ENCODE data around the gene FBXL16.

FBXL16 gene

DNA sequence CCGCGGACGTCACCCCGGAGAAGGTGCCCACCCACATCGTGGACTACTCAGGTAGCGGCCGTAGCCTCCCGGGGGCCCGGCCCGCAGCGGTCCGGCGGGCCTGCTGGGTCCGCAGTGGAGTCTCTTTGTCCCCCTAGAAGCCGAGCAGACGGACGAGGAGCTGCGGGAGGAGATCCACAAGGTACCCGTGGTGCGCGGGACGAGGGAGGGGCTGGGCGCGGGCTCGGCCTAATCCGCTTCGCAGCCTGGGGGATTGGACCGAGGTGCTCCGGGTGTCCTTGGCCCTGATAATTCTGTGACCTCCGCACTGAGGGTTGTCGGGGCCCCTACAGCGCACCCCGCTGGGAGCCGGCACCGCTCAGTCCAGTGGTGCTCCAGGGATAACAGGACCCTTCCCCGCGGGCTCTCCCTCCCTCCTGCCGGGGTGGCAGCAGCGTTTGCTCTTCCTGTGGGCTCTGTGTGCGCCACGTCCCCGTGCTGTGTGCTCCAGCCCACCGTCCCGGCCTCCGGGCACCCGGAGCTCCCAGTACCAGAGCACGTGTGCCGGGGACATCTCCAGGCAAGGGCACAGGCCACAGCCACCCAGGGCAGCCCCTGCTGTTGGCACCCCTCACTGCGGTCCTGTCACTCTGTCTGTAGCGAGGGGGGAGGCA is 37.0 kb downstream of the FBXL16 start:
- H3K27ac ChIP-seq: peak overlapping the region; percentile 86
- TF ChIP-seq, protein P1, sequence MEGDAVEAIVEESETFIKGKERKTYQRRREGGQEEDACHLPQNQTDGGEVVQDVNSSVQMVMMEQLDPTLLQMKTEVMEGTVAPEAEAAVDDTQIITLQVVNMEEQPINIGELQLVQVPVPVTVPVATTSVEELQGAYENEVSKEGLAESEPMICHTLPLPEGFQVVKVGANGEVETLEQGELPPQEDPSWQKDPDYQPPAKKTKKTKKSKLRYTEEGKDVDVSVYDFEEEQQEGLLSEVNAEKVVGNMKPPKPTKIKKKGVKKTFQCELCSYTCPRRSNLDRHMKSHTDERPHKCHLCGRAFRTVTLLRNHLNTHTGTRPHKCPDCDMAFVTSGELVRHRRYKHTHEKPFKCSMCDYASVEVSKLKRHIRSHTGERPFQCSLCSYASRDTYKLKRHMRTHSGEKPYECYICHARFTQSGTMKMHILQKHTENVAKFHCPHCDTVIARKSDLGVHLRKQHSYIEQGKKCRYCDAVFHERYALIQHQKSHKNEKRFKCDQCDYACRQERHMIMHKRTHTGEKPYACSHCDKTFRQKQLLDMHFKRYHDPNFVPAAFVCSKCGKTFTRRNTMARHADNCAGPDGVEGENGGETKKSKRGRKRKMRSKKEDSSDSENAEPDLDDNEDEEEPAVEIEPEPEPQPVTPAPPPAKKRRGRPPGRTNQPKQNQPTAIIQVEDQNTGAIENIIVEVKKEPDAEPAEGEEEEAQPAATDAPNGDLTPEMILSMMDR (conservative IDR thresholded peaks at IDR 0.05): no peak

DNA sequence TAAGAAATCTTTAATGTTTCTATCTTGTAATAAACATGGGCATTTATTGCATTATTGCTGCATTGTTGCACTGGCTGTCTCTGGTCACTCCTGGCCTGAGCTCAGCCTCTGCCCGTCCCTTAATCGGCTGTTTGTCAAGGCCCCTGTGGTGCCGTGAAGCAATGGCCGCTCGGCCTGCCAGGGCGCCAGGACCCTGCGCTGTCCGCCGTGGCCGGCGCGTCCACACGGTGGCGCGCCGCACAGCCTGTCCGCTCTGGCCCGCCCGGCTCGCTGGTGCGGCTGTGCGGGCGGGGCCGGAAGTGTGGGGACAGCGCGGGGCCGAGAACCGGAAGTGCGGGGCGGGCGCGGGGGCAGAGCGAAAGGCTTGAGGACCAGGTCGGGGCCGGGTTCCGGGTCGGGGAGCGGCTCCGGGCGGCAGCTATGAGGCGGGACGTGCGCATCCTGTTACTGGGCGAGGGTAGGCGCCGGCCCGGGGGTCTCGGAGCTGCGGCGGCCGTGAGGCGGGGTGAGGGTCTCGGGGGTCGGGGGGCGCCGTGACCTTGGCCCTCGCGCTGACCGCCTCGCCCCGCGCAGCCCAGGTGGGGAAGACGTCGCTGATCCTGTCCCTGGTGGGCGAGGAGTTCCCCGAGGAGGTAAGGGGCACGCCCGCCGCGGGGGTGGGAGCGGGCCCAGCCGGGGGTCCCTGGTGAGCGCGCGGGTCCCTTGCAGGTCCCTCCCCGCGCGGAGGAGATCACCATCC is 37.7 kb downstream of the FBXL16 start, which contains the start of gene RHOT2:
RHOT2 (plus strand) TSS at position 353 of the 739 bp plus-strand sequence; CDS start at position 421, 68 bp downstream.
- TF ChIP-seq, protein P1 (conservative IDR thresholded peaks at IDR 0.05): peak; percentile 92
- H3K27ac ChIP-seq: peak within 1 kb of the TSS; percentile 86

DNA sequence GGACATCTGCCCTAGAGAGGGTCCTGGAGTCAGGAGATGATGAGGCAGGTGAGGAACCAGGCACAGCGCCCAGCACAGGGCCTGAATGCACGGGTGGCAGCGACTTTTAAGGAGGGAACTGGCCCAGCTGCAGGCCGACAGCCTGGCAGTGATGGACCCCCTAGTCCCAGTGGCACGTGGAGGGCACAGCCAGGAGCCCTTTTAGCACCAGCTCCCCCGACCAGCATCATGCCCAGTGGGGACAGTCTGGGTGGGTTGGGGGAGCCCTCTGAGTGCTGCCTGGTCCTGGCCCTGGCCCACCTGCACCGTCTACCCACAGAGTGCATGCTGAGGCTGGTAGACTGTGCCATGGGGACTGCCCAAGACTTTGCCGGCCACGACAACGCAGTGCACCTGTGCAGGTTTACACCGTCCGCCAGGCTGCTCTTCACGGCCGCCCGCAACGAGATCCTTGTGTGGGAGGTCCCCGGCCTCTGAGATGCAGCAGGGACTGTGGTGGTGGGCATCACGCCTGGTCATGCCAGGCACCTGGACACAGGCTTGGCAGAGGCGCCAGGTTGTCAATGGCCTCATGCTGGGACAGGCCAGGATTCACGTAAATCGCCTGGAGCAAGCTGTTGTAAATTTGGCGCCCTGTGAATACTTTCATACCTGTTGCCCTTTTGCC is 38.4 kb downstream of the FBXL16 start:
- peak overlapping the region; percentile 86 for H3K27ac ChIP-seq
- TF ChIP-seq, protein P1 (conservative IDR thresholded peaks at IDR 0.05): no peak

DNA sequence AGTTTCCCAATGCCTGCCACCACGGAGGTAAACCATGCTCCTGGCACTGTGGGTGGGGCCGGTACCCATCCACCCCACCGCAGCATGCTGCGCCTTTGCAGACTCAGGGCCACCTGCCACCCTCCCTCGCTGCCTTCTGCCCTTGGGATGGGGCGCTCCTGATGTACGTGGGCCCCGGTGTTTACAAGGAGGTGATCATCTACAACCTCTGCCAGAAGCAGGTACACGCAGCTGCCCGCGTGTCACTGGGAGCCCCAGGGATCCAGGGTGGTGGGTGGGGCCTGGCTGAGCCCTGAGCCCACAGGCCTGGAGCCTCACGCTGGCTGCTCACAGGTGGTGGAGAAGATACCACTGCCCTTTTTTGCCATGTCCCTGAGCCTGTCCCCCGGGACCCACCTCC is 39.0 kb downstream of the FBXL16 start:
- peak overlapping the region; percentile 86 for H3K27ac ChIP-seq
- TF ChIP-seq, protein P1 (conservative IDR thresholded peaks at IDR 0.05): no peak

DNA sequence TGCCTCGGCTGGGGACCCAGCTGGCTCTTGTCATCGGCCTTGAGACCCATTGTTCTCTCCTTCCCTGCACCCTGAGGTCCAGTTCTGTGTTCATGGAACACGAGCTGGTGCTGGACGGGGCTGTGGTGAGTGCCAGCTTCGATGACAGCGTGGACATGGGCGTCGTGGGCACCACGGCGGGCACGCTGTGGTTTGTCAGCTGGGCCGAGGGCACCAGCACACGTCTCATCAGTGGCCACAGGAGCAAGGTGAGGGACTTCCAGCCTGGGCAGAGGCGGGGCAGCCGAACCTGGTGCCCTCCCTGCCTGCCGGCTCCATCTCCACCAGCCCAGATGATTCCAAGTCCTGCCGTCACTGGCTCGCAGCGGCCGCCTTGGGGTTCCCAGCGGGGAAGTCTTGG is 43.0 kb downstream of the FBXL16 start:
- H3K27ac ChIP-seq: no peak overlapping the region
- TF ChIP-seq, protein P1 (conservative IDR thresholded peaks at IDR 0.05): no peak

DNA sequence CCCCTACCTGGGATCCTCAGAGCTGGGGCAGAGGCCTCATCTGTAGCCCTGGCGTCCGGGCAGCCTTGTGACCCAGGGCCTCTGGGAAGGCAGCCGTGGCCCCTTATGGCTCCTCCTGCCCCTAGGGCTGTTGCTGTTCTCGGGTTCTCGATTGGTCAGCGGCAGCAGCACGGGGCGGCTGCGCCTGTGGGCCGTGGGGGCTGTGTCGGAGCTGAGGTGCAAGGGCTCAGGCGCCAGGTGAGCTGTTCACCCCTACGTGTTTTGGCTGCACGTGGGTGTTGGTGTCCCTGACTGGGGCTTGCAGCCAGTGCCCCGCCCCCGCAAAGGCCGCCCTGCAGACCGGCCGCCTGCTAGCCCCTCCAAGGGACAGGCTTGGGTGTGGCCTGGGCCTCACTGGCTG is 43.5 kb downstream of the FBXL16 start:
- TF ChIP-seq, protein P1 (conservative IDR thresholded peaks at IDR 0.05): no peak
- peak overlapping the region; percentile 81 for H3K27ac ChIP-seq

DNA sequence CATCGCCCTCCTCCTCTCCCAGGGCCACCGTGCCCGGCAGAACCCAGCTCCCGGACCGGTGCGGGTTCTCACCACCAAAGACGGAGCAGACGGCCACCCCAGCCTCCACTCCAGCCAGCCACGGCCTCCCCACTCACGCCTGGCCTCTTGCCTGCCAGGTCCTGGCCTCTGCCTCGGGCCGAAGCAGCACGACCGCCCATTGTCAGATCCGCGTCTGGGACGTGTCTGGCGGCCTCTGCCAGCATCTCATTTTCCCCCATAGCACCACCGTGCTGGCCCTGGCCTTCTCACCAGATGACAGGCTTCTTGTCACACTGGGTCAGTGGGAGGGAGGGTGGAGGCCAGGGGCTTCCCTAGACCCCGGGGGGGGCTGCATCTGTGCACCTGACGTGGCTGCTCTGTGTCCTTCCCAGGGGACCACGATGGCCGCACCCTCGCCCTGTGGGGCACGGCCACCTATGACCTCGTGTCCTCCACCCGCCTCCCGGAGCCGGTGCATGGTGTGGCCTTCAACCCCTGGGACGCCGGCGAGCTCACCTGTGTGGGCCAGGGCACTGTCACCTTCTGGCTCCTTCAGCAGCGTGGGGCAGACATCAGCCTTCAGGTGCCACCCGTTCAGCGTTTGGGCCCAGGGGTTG is 44.3 kb downstream of the FBXL16 start:
- H3K27ac ChIP-seq: peak overlapping the region; percentile 81

More for the DNA sequence above, 44.3 kb downstream of the FBXL16 start:
- TF ChIP-seq, protein P1 (conservative IDR thresholded peaks at IDR 0.05): no peak
